Neuron (in vitro differentiated cells): ENCODE results near the gene ZNF800.
"Not testable (repeated sequence)": the region's sequence is repeated elsewhere in the genome, so short reads cannot be mapped to it uniquely, and the experiment has no call there.

Experiments
- H2AFZ ChIP-seq: one replicate; pipeline ENCODE4 v1.6.1; 2013; ENCODE audit warnings: low read depth, mild to moderate bottlenecking, inconsistent platforms, low read length, moderate library complexity
- H3K27me3 ChIP-seq: one replicate; pipeline ENCODE4 v1.6.1; 2013; ENCODE audit warnings: low read length; ENCODE audit not compliant: insufficient read depth
- H3K36me3 ChIP-seq: one replicate; pipeline ENCODE4 v1.6.1; 2013; ENCODE audit warnings: low read length; ENCODE audit not compliant: insufficient read depth
- H3K4me1 ChIP-seq: one replicate; pipeline ENCODE4 v1.6.1; 2013; ENCODE audit warnings: low read length; ENCODE audit not compliant: insufficient read depth
- H3K4me3 ChIP-seq: 2 replicates; pipeline ENCODE4 v1.5.1; 2013; ENCODE audit warnings: mild to moderate bottlenecking, low read length, moderate library complexity
- H3K9me3 ChIP-seq: one replicate; pipeline ENCODE4 v1.6.1; 2013; ENCODE audit warnings: low read length

ZNF800 gene

GRCh38 chr7:127409629-127410028 lies 17.1 kb upstream of the ZNF800 start:
- no peak overlapping the region for H2AFZ ChIP-seq
- no peaks in the 10 kb centered on the region for H3K27me3 ChIP-seq
- H3K36me3 ChIP-seq: no peaks in the 10 kb centered on the region
- no peak overlapping the region for H3K4me3 ChIP-seq
- no peaks in the 10 kb centered on the region for H3K4me1 ChIP-seq
- no peaks in the 10 kb centered on the region for H3K9me3 ChIP-seq

GRCh38 chr7:127404286-127405072 lies 12.0 kb upstream of the ZNF800 start:
- H3K9me3 ChIP-seq: no peaks in the 10 kb centered on the region
- H3K4me1 ChIP-seq: no peaks in the 10 kb centered on the region
- H2AFZ ChIP-seq: no peak overlapping the region
- H3K27me3 ChIP-seq: no peaks in the 10 kb centered on the region
- H3K4me3 ChIP-seq: no peak overlapping the region
- H3K36me3 ChIP-seq: no peaks in the 10 kb centered on the region

- Histone ChIP-seq H3K27me3 (no peaks in the 10 kb centered on the region), H2AFZ (no peak overlapping the region), H3K36me3 (no peaks in the 10 kb centered on the region), H3K4me3 (no peak overlapping the region), H3K4me1 (peaks cover 15% of the 10 kb centered on the region), H3K9me3 (no peaks in the 10 kb centered on the region)
These were observed 3.7 kb upstream of the ZNF800 start for GRCh38 chr7:127396184-127396583.

- H3K4me3 ChIP-seq, H2AFZ ChIP-seq, H3K27me3 ChIP-seq, H3K36me3 ChIP-seq, H3K9me3 ChIP-seq: not testable (repeated sequence)
- H3K4me1 ChIP-seq: peaks cover 19% of the 10 kb centered on the region
These were observed 2.6 kb upstream of the ZNF800 start for GRCh38 chr7:127395104-127395503.

GRCh38 chr7:127393368-127394058 lies 1.0 kb upstream of the ZNF800 start:
- H3K9me3 ChIP-seq: no peaks in the 10 kb centered on the region
- no peaks in the 10 kb centered on the region for H3K27me3 ChIP-seq
- peaks cover 19% of the 10 kb centered on the region for H3K4me1 ChIP-seq
- H3K4me3 ChIP-seq: peak overlapping the region; percentile 68
- H2AFZ ChIP-seq: peak overlapping the region; percentile 92
- peaks cover 9% of the 10 kb centered on the region for H3K36me3 ChIP-seq

GRCh38 chr7:127392182-127392565 lies 334 bp downstream of the ZNF800 start:
- H3K4me1 ChIP-seq: peaks cover 19% of the 10 kb centered on the region
- peak overlapping the region; percentile 68 for H3K4me3 ChIP-seq
- no peaks in the 10 kb centered on the region for H3K27me3 ChIP-seq

GRCh38 chr7:127391591-127392181 lies 822 bp downstream of the ZNF800 start:
- Histone ChIP-seq H3K4me1 (peaks cover 19% of the 10 kb centered on the region), H3K36me3 (peaks cover 17% of the 10 kb centered on the region), H3K9me3 (no peaks in the 10 kb centered on the region), H3K27me3 (no peaks in the 10 kb centered on the region), H3K4me3 (peak overlapping the region; percentile 68), H2AFZ (peak overlapping the region; percentile 92)

More at GRCh38 chr7:127392182-127392565, 334 bp downstream of the ZNF800 start:
- Histone ChIP-seq H2AFZ (peak overlapping the region; percentile 92), H3K9me3 (no peaks in the 10 kb centered on the region), H3K36me3 (peaks cover 17% of the 10 kb centered on the region)

GRCh38 chr7:127390817-127391590 lies 1.5 kb downstream of the ZNF800 start:
- Histone ChIP-seq H3K9me3 (no peaks in the 10 kb centered on the region), H3K36me3 (peaks cover 22% of the 10 kb centered on the region), H3K4me3 (peak overlapping the region; percentile 68), H3K4me1 (peaks cover 19% of the 10 kb centered on the region), H3K27me3 (no peaks in the 10 kb centered on the region), H2AFZ (peak overlapping the region; percentile 92)

- no peaks in the 10 kb centered on the region for H3K9me3 ChIP-seq
- H2AFZ ChIP-seq: no peak overlapping the region
- peaks cover 24% of the 10 kb centered on the region for H3K36me3 ChIP-seq
- no peaks in the 10 kb centered on the region for H3K27me3 ChIP-seq
- H3K4me3 ChIP-seq: peak overlapping the region; percentile 68
- H3K4me1 ChIP-seq: peaks cover 19% of the 10 kb centered on the region
These were observed 2.2 kb downstream of the ZNF800 start for GRCh38 chr7:127390186-127390816.

GRCh38 chr7:127389321-127389720 lies 3.2 kb downstream of the ZNF800 start:
- Histone ChIP-seq H2AFZ (no peak overlapping the region), H3K27me3 (no peaks in the 10 kb centered on the region), H3K4me1 (peaks cover 19% of the 10 kb centered on the region), H3K9me3 (no peaks in the 10 kb centered on the region), H3K4me3 (no peak overlapping the region), H3K36me3 (peaks cover 29% of the 10 kb centered on the region)

GRCh38 chr7:127387974-127388373 lies 4.5 kb downstream of the ZNF800 start:
- H3K4me3 ChIP-seq: no peak overlapping the region
- peaks cover 35% of the 10 kb centered on the region for H3K36me3 ChIP-seq
- no peak overlapping the region for H2AFZ ChIP-seq
- H3K27me3 ChIP-seq: no peaks in the 10 kb centered on the region
- peaks cover 9% of the 10 kb centered on the region for H3K4me1 ChIP-seq
- H3K9me3 ChIP-seq: no peaks in the 10 kb centered on the region

GRCh38 chr7:127383123-127383835 lies 9.2 kb downstream of the ZNF800 start:
- Histone ChIP-seq H3K27me3 (no peaks in the 10 kb centered on the region), H2AFZ (no peak overlapping the region), H3K4me3 (no peak overlapping the region), H3K4me1 (no peaks in the 10 kb centered on the region), H3K36me3 (peaks cover 31% of the 10 kb centered on the region), H3K9me3 (no peaks in the 10 kb centered on the region)
